ENCODE data around the gene SYNGR3.

The SYNGR3 gene

GRCh38 chr16:1992704-1993317 is 3.0 kb downstream of the SYNGR3 start:
- no peak for DNase-seq

- DNase-seq: no peak
Measured at GRCh38 chr16:1993731-1994131, 4.0 kb downstream of the SYNGR3 start.

GRCh38 chr16:1997494-1998359 is 8.0 kb downstream of the SYNGR3 start:
- DNase-seq: no peak

GRCh38 chr16:1998360-1998835 is 8.6 kb downstream of the SYNGR3 start:
- no peak for DNase-seq

GRCh38 chr16:1998852-1999801 is 9.4 kb downstream of the SYNGR3 start:
- no peak for DNase-seq

- DNase-seq: no peak
Measured at GRCh38 chr16:1999866-2000514, 10.2 kb downstream of the SYNGR3 start.

- DNase-seq: no peak
Measured at GRCh38 chr16:2001035-2001434, 11.3 kb downstream of the SYNGR3 start.

- no peak for DNase-seq
Measured at GRCh38 chr16:2001456-2002355, 11.9 kb downstream of the SYNGR3 start.

GRCh38 chr16:2002406-2003230 is 12.8 kb downstream of the SYNGR3 start:
- no peak for DNase-seq

GRCh38 chr16:2003231-2003826 is 13.6 kb downstream of the SYNGR3 start:
- no peak for DNase-seq

GRCh38 chr16:2003827-2004641 is 14.3 kb downstream of the SYNGR3 start:
- DNase-seq: peak; percentile 85

GRCh38 chr16:2004795-2005517 is 15.2 kb downstream of the SYNGR3 start:
- DNase-seq: no peak

GRCh38 chr16:2005646-2006045 is 15.9 kb downstream of the SYNGR3 start:
- DNase-seq: no peak

GRCh38 chr16:2006317-2006716 is 16.5 kb downstream of the SYNGR3 start:
- no peak for DNase-seq

GRCh38 chr16:2007081-2007836 is 17.5 kb downstream of the SYNGR3 start:
- no peak for DNase-seq

- no peak for DNase-seq
Measured at GRCh38 chr16:2008009-2008526, 18.3 kb downstream of the SYNGR3 start.

- DNase-seq: no peak
Measured at GRCh38 chr16:2008631-2009163, 18.9 kb downstream of the SYNGR3 start.

Data from NCI-H187 treated with DMSO at 0.1 percent for 48 hours (cell line).